ENCODE measurements around the gene TSPEAR. TPM values are rescaled to one million over a fixed set of nuclear protein-coding genes. Genes with fewer than 3 reads are reported as not detected.

Gene TSPEAR
- total RNA-seq, 1 experiment from 2014 or later, result not detected

DNA sequence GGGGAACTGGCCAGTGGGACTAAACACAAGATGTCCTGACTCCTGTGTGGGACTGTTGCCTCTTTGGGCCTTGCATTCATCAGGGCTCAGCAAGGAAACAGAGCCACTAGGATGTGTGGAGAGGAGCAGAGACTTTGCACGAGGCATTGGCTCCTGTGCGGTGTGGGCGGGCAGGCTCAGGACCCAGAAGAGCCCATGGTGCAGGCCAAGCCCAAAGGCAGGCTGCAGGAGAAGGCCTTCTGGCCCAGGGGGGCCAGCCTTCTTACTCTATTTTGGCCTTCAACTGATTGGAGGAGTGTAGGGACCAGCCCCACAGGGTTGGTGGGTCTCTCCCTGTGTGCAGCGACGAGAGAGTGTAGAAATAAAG, 232.6 kb downstream of the TSPEAR start:
- intact Hi-C loops (cut with micrococcal nuclease; ENCODE audit: unreplicated experiment), result no loop called here
- H3K27me3 ChIP-seq (ENCODE audit: control insufficient read depth, insufficient read depth, low read length), result no peaks in the 10 kb centered on the region
- TF ChIP-seq POLR2AphosphoS5 (IDR thresholded peaks at IDR 0.05; ENCODE audit: low read depth, low read length), result no peak
- TF ChIP-seq, protein P1, sequence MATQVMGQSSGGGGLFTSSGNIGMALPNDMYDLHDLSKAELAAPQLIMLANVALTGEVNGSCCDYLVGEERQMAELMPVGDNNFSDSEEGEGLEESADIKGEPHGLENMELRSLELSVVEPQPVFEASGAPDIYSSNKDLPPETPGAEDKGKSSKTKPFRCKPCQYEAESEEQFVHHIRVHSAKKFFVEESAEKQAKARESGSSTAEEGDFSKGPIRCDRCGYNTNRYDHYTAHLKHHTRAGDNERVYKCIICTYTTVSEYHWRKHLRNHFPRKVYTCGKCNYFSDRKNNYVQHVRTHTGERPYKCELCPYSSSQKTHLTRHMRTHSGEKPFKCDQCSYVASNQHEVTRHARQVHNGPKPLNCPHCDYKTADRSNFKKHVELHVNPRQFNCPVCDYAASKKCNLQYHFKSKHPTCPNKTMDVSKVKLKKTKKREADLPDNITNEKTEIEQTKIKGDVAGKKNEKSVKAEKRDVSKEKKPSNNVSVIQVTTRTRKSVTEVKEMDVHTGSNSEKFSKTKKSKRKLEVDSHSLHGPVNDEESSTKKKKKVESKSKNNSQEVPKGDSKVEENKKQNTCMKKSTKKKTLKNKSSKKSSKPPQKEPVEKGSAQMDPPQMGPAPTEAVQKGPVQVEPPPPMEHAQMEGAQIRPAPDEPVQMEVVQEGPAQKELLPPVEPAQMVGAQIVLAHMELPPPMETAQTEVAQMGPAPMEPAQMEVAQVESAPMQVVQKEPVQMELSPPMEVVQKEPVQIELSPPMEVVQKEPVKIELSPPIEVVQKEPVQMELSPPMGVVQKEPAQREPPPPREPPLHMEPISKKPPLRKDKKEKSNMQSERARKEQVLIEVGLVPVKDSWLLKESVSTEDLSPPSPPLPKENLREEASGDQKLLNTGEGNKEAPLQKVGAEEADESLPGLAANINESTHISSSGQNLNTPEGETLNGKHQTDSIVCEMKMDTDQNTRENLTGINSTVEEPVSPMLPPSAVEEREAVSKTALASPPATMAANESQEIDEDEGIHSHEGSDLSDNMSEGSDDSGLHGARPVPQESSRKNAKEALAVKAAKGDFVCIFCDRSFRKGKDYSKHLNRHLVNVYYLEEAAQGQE (IDR thresholded peaks at IDR 0.05; ENCODE audit: insufficient read depth in 1 of 2, low read depth in 2 of 2, low read length in 1 of 2), result no peak
- TF ChIP-seq, protein P2, sequence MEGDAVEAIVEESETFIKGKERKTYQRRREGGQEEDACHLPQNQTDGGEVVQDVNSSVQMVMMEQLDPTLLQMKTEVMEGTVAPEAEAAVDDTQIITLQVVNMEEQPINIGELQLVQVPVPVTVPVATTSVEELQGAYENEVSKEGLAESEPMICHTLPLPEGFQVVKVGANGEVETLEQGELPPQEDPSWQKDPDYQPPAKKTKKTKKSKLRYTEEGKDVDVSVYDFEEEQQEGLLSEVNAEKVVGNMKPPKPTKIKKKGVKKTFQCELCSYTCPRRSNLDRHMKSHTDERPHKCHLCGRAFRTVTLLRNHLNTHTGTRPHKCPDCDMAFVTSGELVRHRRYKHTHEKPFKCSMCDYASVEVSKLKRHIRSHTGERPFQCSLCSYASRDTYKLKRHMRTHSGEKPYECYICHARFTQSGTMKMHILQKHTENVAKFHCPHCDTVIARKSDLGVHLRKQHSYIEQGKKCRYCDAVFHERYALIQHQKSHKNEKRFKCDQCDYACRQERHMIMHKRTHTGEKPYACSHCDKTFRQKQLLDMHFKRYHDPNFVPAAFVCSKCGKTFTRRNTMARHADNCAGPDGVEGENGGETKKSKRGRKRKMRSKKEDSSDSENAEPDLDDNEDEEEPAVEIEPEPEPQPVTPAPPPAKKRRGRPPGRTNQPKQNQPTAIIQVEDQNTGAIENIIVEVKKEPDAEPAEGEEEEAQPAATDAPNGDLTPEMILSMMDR (IDR thresholded peaks at IDR 0.05), result no peak
- no peak for TF ChIP-seq SIN3A (IDR thresholded peaks at IDR 0.05; ENCODE audit: borderline replicate concordance, insufficient read depth, low read depth, low read length)
- no peak for TF ChIP-seq TCF7L2 (IDR thresholded peaks at IDR 0.05; ENCODE audit: low read depth, low read length)
- no peaks in the 10 kb centered on the region for H3K36me3 ChIP-seq (ENCODE audit: control insufficient read depth, insufficient read depth, low read length)
- no peak overlapping the region for H3K27ac ChIP-seq (ENCODE audit: low read length)
- ChIA-PET CTCF (no interaction called here), POLR2A (no interaction called here)
- no TSS peak for BruUV-seq (replicated peaks)
- in situ Hi-C loops (cut with HindIII; ENCODE audit: low pct_unique_long_range_greater_than_20kb, low sequenced_read_pairs), result no loop called here
- H3K4me3 ChIP-seq (ENCODE audit: low read depth in 2 of 2, low read length in 2 of 2), result no peak overlapping the region
- H3K4me1 ChIP-seq (ENCODE audit: control insufficient read depth, insufficient read depth, low read length), result no peaks in the 10 kb centered on the region
- DNase-seq (ENCODE audit: low read depth, low spot score), result no peak
- no peaks in the 10 kb centered on the region for H3K9me3 ChIP-seq (ENCODE audit: control insufficient read depth, insufficient read depth, low read depth, low read length)
- ATAC-seq, result no peak

DNA sequence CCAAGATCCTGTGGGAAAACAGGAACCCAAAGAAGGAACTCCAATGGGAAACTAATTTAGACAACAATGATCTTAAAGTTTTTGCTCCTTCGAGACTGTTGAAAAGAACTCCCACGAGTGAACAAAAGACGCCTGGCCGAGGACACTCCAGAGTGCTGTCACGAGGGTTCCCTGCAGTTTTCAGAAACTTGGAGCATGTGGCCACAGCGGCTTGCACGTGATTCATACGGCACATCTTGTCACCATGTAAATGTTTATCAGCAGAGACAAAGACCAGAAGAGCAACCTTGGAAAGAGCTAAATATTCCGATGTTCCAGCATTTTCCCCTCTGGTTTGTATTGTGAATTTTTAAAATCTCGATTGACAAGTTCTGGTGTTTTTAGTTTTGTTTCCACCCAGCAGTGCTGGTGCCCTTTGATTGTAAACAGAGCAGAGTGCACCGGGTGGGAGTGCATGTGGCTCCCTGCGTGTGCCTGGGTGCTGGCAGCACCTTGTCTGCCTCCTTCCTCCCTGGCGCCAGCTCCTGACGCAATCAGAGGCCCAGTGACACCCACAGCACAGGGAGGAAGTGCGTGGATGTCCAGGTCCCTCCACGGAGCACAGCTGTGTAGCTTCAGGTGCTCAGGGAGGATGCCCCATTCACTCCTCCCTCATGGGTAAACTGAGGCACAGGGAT, 233.1 kb downstream of the TSPEAR start:
- POLR2A ChIA-PET, result interaction anchor here (0.6 kb wide), 1 partner anchor 163 kb away, joined by 3 read pairs; no protein-coding TSS in a partner anchor
- no TSS peak for BruUV-seq (replicated peaks)
- Histone ChIP-seq H3K4me3 (ENCODE audit: low read depth in 2 of 2, low read length in 2 of 2) (no peak overlapping the region), H3K9me3 (ENCODE audit: control insufficient read depth, insufficient read depth, low read depth, low read length) (no peaks in the 10 kb centered on the region), H3K27me3 (ENCODE audit: control insufficient read depth, insufficient read depth, low read length) (no peaks in the 10 kb centered on the region), H3K27ac (ENCODE audit: low read length) (no peak overlapping the region), H3K4me1 (ENCODE audit: control insufficient read depth, insufficient read depth, low read length) (no peaks in the 10 kb centered on the region), H3K36me3 (ENCODE audit: control insufficient read depth, insufficient read depth, low read length) (no peaks in the 10 kb centered on the region)
- DNase-seq (ENCODE audit: low read depth, low spot score), result no peak
- ATAC-seq, result no peak
- intact Hi-C loops (cut with micrococcal nuclease; ENCODE audit: unreplicated experiment), result no loop called here
- in situ Hi-C loops (cut with HindIII; ENCODE audit: low pct_unique_long_range_greater_than_20kb, low sequenced_read_pairs), result no loop called here
- TF ChIP-seq, protein P2 (IDR thresholded peaks at IDR 0.05), result no peak
- TF ChIP-seq SIN3A (IDR thresholded peaks at IDR 0.05; ENCODE audit: borderline replicate concordance, insufficient read depth, low read depth, low read length) (no peak), POLR2AphosphoS5 (IDR thresholded peaks at IDR 0.05; ENCODE audit: low read depth, low read length) (no peak), TCF7L2 (IDR thresholded peaks at IDR 0.05; ENCODE audit: low read depth, low read length) (no peak)
- TF ChIP-seq, protein P1 (IDR thresholded peaks at IDR 0.05; ENCODE audit: insufficient read depth in 1 of 2, low read depth in 2 of 2, low read length in 1 of 2), result no peak
- CTCF ChIA-PET, result no interaction called here
